Activated T-helper 1 cell treated with anti-CD3 and anti-CD28 coated beads, Interleukin-12 subunit alpha, Interleukin-12 subunit beta, Interleukin-2, Interleukin-4 antibody, amounts not matched to agents 30 ng/mL and 10 ng/mL and 1 ng/mL, durations not matched to agents 14 hours and 24 hours and 36 hours (primary cell): ENCODE data around the gene LSM14A. TPM values are rescaled to one million over a fixed set of nuclear protein-coding genes. Genes with fewer than 3 reads are reported as not detected.
"Not testable (repeated sequence)": the region's sequence is repeated elsewhere in the genome, so short reads cannot be mapped to it uniquely, and the experiment has no call there.

Source experiments
- DNase-seq: peaks from one replicate; pipeline ENCODE4 v3.0.0; 2021; ENCODE audit warnings: low spot score
- H3K27ac Mint-ChIP-seq: one replicate; pipeline ENCODE4 v1.8.0; 2021; ENCODE audit warnings: mild to moderate bottlenecking, mixed read lengths
- H3K27me3 Mint-ChIP-seq: one replicate; pipeline ENCODE4 v1.8.0; 2022; ENCODE audit warnings: mild to moderate bottlenecking, moderate library complexity, mixed read lengths; ENCODE audit not compliant: insufficient read depth
- H3K36me3 Mint-ChIP-seq: one replicate; pipeline ENCODE4 v1.8.0; 2021; ENCODE audit warnings: low read depth, mixed read lengths
- H3K4me1 Mint-ChIP-seq: one replicate; pipeline ENCODE4 v1.8.0; 2021; ENCODE audit warnings: low read depth, mixed read lengths
- H3K4me3 Mint-ChIP-seq: one replicate; pipeline ENCODE4 v1.8.0; 2021; ENCODE audit warnings: mild to moderate bottlenecking, moderate library complexity, mixed read lengths
- H3K9me3 Mint-ChIP-seq: one replicate; pipeline ENCODE4 v1.8.0; 2021; ENCODE audit warnings: mixed read lengths
- intact Hi-C: fragments of 100-400 bp; cut with micrococcal nuclease; formaldehyde crosslinking; loops from one replicate; pipeline ENCODE4 v1.15.1; 2024
- total RNA-seq: library from RNA; stranded (reverse); gene quantifications from 2 replicates; pipeline ENCODE4 v1.2.3, GENCODE V29; 2022

The LSM14A gene
- total RNA-seq, 1 donor from 2014 or later, result 118 TPM

- Mint-ChIP-seq H3K4me3 (no peak overlapping the region), H3K9me3 (no peaks in the 10 kb centered on the region), H3K27me3 (peaks cover 9% of the 10 kb centered on the region), H3K4me1 (no peaks in the 10 kb centered on the region), H3K36me3 (no peaks in the 10 kb centered on the region), H3K27ac (no peak overlapping the region)
- DNase-seq, result no peak
- intact Hi-C loops, result no loop called here
These were observed 31.3 kb upstream of the LSM14A start for GRCh38 chr19:34141025-34141424.

GRCh38 chr19:34142440-34142839 is 29.9 kb upstream of the LSM14A start:
- Mint-ChIP-seq H3K4me3 (no peak overlapping the region), H3K27ac (no peak overlapping the region), H3K4me1 (no peaks in the 10 kb centered on the region), H3K9me3 (no peaks in the 10 kb centered on the region), H3K27me3 (peaks cover 9% of the 10 kb centered on the region), H3K36me3 (no peaks in the 10 kb centered on the region)
- no peak for DNase-seq
- intact Hi-C loops, result no loop called here

- no peaks in the 10 kb centered on the region for H3K36me3 Mint-ChIP-seq
- H3K27ac Mint-ChIP-seq, result no peak overlapping the region
- intact Hi-C loops, result loop anchor here (1.0 kb wide), 4 partner anchors 11 to 367 kb away; no protein-coding TSS in a partner anchor
- no peaks in the 10 kb centered on the region for H3K4me1 Mint-ChIP-seq
- H3K9me3 Mint-ChIP-seq, result no peaks in the 10 kb centered on the region
- no peak overlapping the region for H3K4me3 Mint-ChIP-seq
- DNase-seq, result peak; percentile 31
- no peaks in the 10 kb centered on the region for H3K27me3 Mint-ChIP-seq
These were observed 26.5 kb upstream of the LSM14A start for GRCh38 chr19:34145741-34146202.

GRCh38 chr19:34148658-34149185 is 23.6 kb upstream of the LSM14A start:
- Mint-ChIP-seq H3K27me3 (no peaks in the 10 kb centered on the region), H3K36me3 (no peaks in the 10 kb centered on the region), H3K4me1 (no peaks in the 10 kb centered on the region), H3K9me3 (no peaks in the 10 kb centered on the region), H3K4me3 (no peak overlapping the region), H3K27ac (no peak overlapping the region)
- no peak for DNase-seq
- intact Hi-C loops, result no loop called here

DNA sequence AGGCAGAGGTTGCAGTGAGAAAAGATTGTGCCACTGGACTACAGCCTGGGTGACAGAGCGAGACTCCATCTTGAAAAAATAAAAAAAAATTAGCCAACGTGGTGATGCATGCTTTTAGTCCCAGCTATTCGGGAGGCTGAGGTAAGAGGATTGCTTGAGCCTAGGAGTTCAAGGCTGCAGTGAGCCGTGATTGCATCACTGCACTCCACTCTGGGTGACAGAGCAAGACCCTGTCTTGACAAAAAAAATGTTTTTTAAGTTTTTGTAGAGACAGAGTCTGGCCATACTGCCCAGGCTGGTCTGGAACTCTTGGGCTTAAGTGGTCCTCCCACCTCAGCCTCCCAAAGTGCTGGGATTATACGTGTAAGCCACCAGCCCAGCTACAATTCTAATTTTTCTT is 22.4 kb upstream of the LSM14A start:
- Mint-ChIP-seq H3K27ac (no peak overlapping the region), H3K36me3 (no peaks in the 10 kb centered on the region), H3K4me3 (no peak overlapping the region), H3K9me3 (no peaks in the 10 kb centered on the region), H3K27me3 (peaks cover 5% of the 10 kb centered on the region), H3K4me1 (no peaks in the 10 kb centered on the region)
- intact Hi-C loops, result no loop called here
- DNase-seq, result no peak

DNA sequence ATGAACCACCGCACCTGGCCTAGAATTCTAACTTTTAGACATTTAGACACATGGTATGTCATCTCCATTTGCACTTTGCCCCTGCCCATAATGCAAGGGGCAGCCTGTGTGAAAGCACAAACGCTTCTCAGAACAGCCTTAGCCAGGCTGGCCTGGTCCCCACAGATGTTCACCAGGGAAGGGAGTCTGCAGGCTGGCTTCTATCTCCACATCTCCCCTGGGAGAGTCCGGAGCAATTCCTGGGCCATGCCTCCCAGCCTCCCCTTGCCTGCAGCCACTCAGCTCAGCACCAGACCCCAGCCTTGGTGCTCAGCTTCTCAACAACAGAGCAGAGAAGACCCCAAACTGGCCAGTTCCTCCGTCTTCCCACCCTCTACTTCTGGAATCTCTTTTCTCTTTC is 21.7 kb upstream of the LSM14A start:
- H3K4me1 Mint-ChIP-seq, result no peaks in the 10 kb centered on the region
- H3K4me3 Mint-ChIP-seq, result no peak overlapping the region
- no peaks in the 10 kb centered on the region for H3K36me3 Mint-ChIP-seq
- H3K27ac Mint-ChIP-seq, result no peak overlapping the region
- peaks cover 5% of the 10 kb centered on the region for H3K27me3 Mint-ChIP-seq
- no peaks in the 10 kb centered on the region for H3K9me3 Mint-ChIP-seq
- DNase-seq, result no peak
- intact Hi-C loops, result no loop called here

GRCh38 chr19:34151439-34151838 is 20.9 kb upstream of the LSM14A start:
- Mint-ChIP-seq H3K27ac (no peak overlapping the region), H3K36me3 (no peaks in the 10 kb centered on the region), H3K27me3 (peaks cover 5% of the 10 kb centered on the region), H3K4me1 (no peaks in the 10 kb centered on the region), H3K4me3 (no peak overlapping the region), H3K9me3 (no peaks in the 10 kb centered on the region)
- intact Hi-C loops, result no loop called here
- no peak for DNase-seq

- Mint-ChIP-seq H3K4me3 (no peak overlapping the region), H3K27ac (no peak overlapping the region), H3K27me3 (peaks cover 5% of the 10 kb centered on the region), H3K4me1 (no peaks in the 10 kb centered on the region), H3K9me3 (no peaks in the 10 kb centered on the region), H3K36me3 (no peaks in the 10 kb centered on the region)
- no peak for DNase-seq
- intact Hi-C loops, result no loop called here
These were observed 17.9 kb upstream of the LSM14A start for GRCh38 chr19:34154401-34154800.

GRCh38 chr19:34155686-34156085 is 16.6 kb upstream of the LSM14A start:
- no peak overlapping the region for H3K27ac Mint-ChIP-seq
- no peaks in the 10 kb centered on the region for H3K4me1 Mint-ChIP-seq
- H3K9me3 Mint-ChIP-seq, result no peaks in the 10 kb centered on the region
- H3K4me3 Mint-ChIP-seq, result no peak overlapping the region
- intact Hi-C loops, result no loop called here
- no peaks in the 10 kb centered on the region for H3K36me3 Mint-ChIP-seq
- DNase-seq, result no peak
- peaks cover 5% of the 10 kb centered on the region for H3K27me3 Mint-ChIP-seq

GRCh38 chr19:34158966-34159365 is 13.3 kb upstream of the LSM14A start:
- intact Hi-C loops, H3K9me3 Mint-ChIP-seq, H3K27me3 Mint-ChIP-seq, DNase-seq, H3K27ac Mint-ChIP-seq, H3K4me3 Mint-ChIP-seq, H3K4me1 Mint-ChIP-seq, H3K36me3 Mint-ChIP-seq: not testable (repeated sequence)

GRCh38 chr19:34159541-34159940 is 12.8 kb upstream of the LSM14A start:
- H3K27ac Mint-ChIP-seq, H3K36me3 Mint-ChIP-seq, intact Hi-C loops: not testable (repeated sequence)

DNA sequence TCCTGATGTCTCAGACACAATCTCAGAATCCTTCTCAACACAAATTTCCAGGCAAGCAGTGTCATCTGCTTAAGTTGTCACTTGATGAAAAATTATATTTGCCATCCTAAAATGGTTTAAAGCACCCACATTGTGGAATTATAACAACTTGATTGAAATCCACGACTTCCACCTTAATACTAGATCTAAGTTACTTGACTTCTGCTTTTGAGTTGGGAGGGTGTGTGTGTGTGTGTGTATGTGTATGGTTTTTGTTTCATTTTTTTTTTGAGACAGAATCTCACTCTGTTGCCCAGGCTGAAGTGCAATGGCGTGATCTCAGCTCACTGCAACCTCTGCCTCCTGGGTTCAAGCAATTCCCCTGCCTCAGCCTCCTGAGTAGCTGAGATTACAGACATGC is 10.4 kb upstream of the LSM14A start:
- DNase-seq, H3K27me3 Mint-ChIP-seq, H3K4me1 Mint-ChIP-seq, H3K27ac Mint-ChIP-seq, H3K9me3 Mint-ChIP-seq, H3K36me3 Mint-ChIP-seq, H3K4me3 Mint-ChIP-seq, intact Hi-C loops: not testable (repeated sequence)

More at GRCh38 chr19:34159541-34159940, 12.8 kb upstream of the LSM14A start:
- not testable (repeated sequence) for H3K4me3 Mint-ChIP-seq, DNase-seq, H3K9me3 Mint-ChIP-seq, H3K27me3 Mint-ChIP-seq, H3K4me1 Mint-ChIP-seq

- intact Hi-C loops, result no loop called here
- Mint-ChIP-seq H3K27ac (no peak overlapping the region), H3K4me1 (no peaks in the 10 kb centered on the region), H3K4me3 (no peak overlapping the region), H3K9me3 (no peaks in the 10 kb centered on the region), H3K27me3 (peaks cover 5% of the 10 kb centered on the region), H3K36me3 (no peaks in the 10 kb centered on the region)
- DNase-seq, result no peak
These were observed 7.0 kb upstream of the LSM14A start for GRCh38 chr19:34165295-34165738.
